Mucosa of stomach (tissue), 1 donor: ENCODE measurements around the gene IL3RA.
"Not testable (repeated sequence)": the region's sequence is repeated elsewhere in the genome, so short reads cannot be mapped to it uniquely, and the experiment has no call there.

Experiments
- H3K27me3 ChIP-seq: one replicate; pipeline ENCODE4 v1.7.0; 2013; ENCODE audit warnings: mild to moderate bottlenecking, low read length; ENCODE audit not compliant: control insufficient read depth, insufficient read depth
- H3K36me3 ChIP-seq: one replicate; pipeline ENCODE4 v1.7.0; 2013; ENCODE audit warnings: low read length; ENCODE audit not compliant: control insufficient read depth, insufficient read depth
- H3K4me1 ChIP-seq: one replicate; pipeline ENCODE4 v1.7.0; 2013; ENCODE audit warnings: mild to moderate bottlenecking, low read length; ENCODE audit not compliant: control insufficient read depth, insufficient read depth
- H3K4me3 ChIP-seq: one replicate; pipeline ENCODE4 v1.7.0; 2013; ENCODE audit warnings: low read length
- H3K9ac ChIP-seq: one replicate; pipeline ENCODE4 v1.7.0; 2013; ENCODE audit warnings: mild to moderate bottlenecking, low read length, moderate library complexity
- H3K9me3 ChIP-seq: one replicate; pipeline ENCODE4 v1.7.0; 2013; ENCODE audit warnings: mild to moderate bottlenecking, low read length, moderate library complexity; ENCODE audit not compliant: control insufficient read depth
- donor health status: Pancreatic carcinoma.

Gene IL3RA

GRCh38 chrX:1336948-1337779 lies 579 bp downstream of the IL3RA start:
- Histone ChIP-seq H3K4me1 (no peaks in the 10 kb centered on the region), H3K9me3 (no peaks in the 10 kb centered on the region), H3K4me3 (peak overlapping the region; percentile 7), H3K36me3 (no peaks in the 10 kb centered on the region), H3K27me3 (no peaks in the 10 kb centered on the region), H3K9ac (peak overlapping the region; percentile 56)

DNA sequence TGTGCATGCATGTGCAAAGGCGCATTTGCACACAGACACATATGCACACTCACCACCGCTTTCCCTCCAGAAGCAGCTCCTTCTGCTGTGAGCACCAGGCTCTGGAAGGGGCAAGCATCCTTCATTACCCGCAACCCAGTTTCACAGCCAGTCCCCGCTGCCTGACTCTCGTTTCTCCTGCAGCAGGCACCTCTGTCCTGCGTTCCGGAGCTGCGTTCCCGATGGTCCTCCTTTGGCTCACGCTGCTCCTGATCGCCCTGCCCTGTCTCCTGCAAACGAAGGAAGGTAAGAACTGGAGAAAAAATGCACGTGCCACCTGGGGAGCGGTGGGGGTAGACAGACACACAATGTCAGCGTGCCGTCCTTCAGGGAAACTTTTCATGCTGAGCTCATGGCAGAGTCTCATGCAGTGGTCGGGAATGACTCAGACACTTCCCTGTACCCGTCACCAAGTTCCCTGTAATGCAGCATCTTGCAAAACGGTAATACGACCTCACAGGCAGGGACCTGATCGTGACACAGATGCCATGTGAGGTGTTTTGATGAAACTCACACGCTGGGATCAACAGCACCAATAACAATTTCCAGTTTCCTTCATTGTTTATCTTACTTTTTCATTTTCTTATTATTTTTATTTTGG lies 5.1 kb downstream of the IL3RA start:
- Histone ChIP-seq H3K4me3 (no peak overlapping the region), H3K9me3 (no peaks in the 10 kb centered on the region), H3K27me3 (no peaks in the 10 kb centered on the region), H3K4me1 (no peaks in the 10 kb centered on the region), H3K36me3 (no peaks in the 10 kb centered on the region), H3K9ac (no peak overlapping the region)

DNA sequence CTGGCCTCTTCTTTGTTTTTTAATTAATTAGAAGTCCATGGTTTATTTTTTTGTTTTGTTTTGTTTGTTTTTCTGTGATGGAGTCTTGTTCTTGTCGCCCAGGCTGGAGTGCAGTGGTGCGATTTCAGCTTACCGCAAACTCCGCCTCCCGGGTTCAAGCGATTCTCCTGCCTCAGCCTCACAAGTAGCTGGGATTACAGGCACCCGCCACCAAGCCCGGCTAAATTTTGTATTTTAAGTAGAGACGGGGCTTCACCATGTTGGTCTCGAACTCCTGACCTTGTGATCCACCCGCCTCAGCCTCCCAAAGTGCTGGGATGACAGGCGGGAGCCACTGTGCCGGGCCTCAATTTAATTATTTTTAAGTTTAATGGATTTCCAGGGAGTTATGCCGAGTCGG lies 13.0 kb downstream of the IL3RA start:
- H3K9ac ChIP-seq, H3K36me3 ChIP-seq, H3K27me3 ChIP-seq, H3K4me3 ChIP-seq, H3K4me1 ChIP-seq, H3K9me3 ChIP-seq: not testable (repeated sequence)

DNA sequence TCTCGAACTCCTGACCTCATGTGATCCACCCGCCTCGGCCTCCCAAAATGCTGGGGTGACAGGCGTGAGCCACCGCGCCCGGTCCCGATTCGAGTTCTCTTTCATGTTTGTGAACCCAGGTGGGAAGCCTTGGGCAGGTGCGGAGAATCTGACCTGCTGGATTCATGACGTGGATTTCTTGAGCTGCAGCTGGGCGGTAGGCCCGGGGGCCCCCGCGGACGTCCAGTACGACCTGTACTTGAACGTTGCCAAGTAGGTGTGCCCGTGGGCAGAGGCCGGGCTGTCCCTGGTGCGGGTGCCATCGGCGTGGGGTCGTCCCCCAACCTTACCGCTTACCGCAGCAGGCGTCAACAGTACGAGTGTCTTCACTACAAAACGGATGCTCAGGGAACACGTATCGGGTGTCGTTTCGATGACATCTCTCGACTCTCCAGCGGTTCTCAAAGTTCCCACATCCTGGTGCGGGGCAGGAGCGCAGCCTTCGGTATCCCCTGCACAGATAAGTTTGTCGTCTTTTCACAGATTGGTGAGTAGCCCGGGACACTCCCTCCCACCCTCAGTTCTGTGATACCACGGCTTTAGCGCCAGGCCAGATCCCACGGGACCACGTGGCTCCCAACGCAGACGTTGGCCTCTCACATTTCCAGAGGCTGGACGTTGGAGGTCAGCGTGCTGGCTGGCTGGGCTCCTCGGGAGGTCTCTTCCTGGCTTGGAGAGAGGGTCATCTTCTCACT lies 15.6 kb downstream of the IL3RA start:
- H3K9me3 ChIP-seq, result no peaks in the 10 kb centered on the region
- no peak overlapping the region for H3K9ac ChIP-seq
- H3K4me1 ChIP-seq, result no peaks in the 10 kb centered on the region
- no peaks in the 10 kb centered on the region for H3K36me3 ChIP-seq
- no peaks in the 10 kb centered on the region for H3K27me3 ChIP-seq
- no peak overlapping the region for H3K4me3 ChIP-seq

DNA sequence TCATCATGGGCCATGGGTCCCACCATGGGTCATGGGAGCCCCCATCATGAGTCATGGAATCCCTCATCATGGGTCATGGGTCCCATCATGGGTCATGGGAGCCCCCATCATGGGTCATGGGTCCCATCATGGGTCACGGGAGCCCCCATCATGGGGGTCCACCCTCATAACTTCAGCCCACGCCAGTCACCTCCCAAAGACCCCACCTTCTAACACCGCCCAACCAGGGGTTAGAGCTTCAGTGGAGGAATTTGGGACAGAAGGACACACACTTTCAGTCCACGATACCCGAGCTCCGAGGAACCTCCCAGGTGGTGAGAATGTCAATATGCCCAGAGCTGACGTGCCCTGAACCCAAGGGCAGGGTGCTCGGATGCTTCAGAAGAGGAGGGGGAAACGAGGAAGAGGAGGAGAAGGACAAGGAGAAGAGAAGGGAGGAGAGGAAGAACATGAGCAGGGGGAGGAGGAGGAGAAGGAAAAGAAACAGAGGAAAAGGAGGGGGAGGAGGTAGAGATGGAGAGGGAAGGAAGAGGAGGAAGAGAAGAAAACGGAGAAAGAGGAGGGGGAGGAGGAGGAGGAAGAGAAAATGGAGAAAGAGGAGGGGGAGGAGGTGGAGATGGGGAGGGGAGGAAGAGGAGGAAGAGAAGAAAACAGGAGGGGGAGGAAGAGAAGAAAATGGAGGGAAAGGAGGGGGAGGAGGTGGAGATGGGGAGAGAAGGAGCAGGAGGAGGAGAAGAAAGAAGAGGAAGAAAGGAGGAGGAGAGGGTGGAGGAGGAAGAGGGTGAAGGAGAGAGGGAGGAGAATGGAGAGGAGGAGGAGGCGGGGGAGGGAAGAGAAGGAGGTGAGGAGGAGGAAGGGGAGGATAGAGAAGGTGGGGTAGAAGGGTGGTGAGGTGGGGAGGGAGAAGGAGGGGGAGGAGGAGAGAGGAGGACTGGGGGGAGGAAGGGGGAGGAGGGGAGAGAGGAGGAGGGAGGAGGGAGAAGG lies 17.7 kb downstream of the IL3RA start:
- H3K36me3 ChIP-seq, result no peaks in the 10 kb centered on the region
- no peaks in the 10 kb centered on the region for H3K27me3 ChIP-seq
- H3K9me3 ChIP-seq, result no peaks in the 10 kb centered on the region
- no peak overlapping the region for H3K4me3 ChIP-seq
- H3K9ac ChIP-seq, result no peak overlapping the region
- H3K4me1 ChIP-seq, result no peaks in the 10 kb centered on the region

GRCh38 chrX:1355131-1356046 lies 18.8 kb downstream of the IL3RA start:
- no peaks in the 10 kb centered on the region for H3K9me3 ChIP-seq
- H3K27me3 ChIP-seq, result no peaks in the 10 kb centered on the region
- H3K9ac ChIP-seq, result no peak overlapping the region
- no peak overlapping the region for H3K4me3 ChIP-seq
- H3K4me1 ChIP-seq, result no peaks in the 10 kb centered on the region
- no peaks in the 10 kb centered on the region for H3K36me3 ChIP-seq

DNA sequence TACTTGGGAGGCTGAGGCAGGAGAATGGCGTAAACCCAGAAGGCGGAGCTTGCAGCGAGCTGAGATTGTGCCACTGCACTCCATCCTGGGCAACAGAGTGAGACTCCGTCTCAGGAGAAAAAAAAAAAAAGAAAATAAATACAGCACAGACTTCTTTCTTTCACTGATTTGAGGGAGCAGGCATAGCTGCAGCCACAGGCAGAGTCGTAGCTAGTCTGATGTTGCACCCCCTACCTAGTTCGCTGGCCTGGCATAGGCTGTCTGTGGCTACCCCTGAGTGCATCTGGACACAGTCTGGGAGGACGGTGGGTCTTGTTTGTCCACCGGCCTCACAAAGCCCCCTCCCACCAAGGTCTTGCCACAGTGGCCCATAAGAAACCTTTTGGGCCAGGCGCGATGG lies 21.4 kb downstream of the IL3RA start:
- Histone ChIP-seq H3K9me3 (no peaks in the 10 kb centered on the region), H3K27me3 (no peaks in the 10 kb centered on the region), H3K36me3 (no peaks in the 10 kb centered on the region), H3K4me1 (no peaks in the 10 kb centered on the region), H3K4me3 (no peak overlapping the region), H3K9ac (no peak overlapping the region)

DNA sequence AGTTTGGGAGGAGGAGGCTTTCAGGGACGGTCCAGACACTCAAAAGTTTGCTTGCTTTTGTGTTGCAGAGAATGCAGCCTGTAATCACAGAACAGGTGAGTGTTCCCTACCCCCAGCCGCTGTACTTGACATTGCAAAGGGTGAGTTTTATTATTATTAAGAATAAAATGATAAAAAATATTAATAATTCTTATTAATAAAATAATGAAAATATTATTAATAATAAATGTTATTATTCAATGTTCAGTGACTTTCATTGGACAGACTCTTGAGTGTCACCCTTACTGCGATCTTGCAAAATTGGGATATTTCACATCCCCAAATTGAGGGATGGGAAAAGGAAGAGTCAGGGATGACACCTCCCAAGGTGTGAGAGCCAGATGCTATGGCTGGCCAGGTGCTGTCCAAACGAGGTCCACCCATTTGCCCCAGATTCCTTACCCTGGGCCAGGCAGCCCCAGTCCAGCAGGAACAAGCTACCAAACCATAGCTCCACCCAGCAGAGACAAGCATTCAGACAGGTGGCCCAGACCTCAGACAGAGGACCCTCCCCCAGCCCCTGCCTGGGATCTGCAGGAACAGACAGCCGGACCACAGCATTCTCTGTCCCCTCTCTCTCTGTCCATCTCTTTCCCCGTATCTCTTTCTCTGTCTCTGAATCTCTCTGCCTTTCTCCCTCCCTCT lies 22.4 kb downstream of the IL3RA start:
- H3K36me3 ChIP-seq, result no peaks in the 10 kb centered on the region
- H3K27me3 ChIP-seq, result no peaks in the 10 kb centered on the region
- H3K4me3 ChIP-seq, result no peak overlapping the region
- H3K9ac ChIP-seq, result no peak overlapping the region
- no peaks in the 10 kb centered on the region for H3K9me3 ChIP-seq
- no peaks in the 10 kb centered on the region for H3K4me1 ChIP-seq

DNA sequence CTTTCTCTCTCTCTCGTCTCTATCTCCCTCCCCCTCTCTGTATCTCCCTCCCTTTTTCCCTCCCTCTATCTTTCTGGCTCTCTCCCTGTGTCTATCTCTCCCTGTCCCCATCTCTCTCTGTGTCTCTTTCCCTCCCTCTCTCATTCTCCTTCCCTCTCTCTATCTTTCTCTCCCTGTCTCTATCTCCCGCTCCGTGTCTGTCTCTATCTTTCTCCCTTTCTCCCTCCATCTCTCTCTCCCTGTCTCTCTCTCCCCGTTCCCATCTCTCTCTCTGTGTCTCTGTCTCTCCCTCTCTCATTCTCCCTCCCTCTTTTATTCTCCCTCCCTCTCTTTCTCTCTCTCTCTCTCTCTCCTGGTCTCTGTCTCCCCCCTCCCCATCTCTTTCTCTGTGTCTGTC lies 22.9 kb downstream of the IL3RA start:
- no peaks in the 10 kb centered on the region for H3K36me3 ChIP-seq

GRCh38 chrX:1360171-1360570 lies 23.6 kb downstream of the IL3RA start:
- Histone ChIP-seq H3K9me3 (no peaks in the 10 kb centered on the region), H3K4me1 (no peaks in the 10 kb centered on the region), H3K36me3 (no peaks in the 10 kb centered on the region), H3K9ac (no peak overlapping the region), H3K27me3 (no peaks in the 10 kb centered on the region), H3K4me3 (no peak overlapping the region)

More for the DNA sequence above, 22.9 kb downstream of the IL3RA start:
- no peak overlapping the region for H3K4me3 ChIP-seq
- H3K27me3 ChIP-seq, result no peaks in the 10 kb centered on the region
- no peak overlapping the region for H3K9ac ChIP-seq
- H3K9me3 ChIP-seq, result no peaks in the 10 kb centered on the region
- no peaks in the 10 kb centered on the region for H3K4me1 ChIP-seq
